Activated CD4-positive, alpha-beta T cell treated with anti-CD3 and anti-CD28 coated beads, Interleukin-2, amount 50 U/mL, for 48 hours (primary cell): ENCODE data around the gene PHPT1.
"Not testable (repeated sequence)": the region's sequence is repeated elsewhere in the genome, so short reads cannot be mapped to it uniquely, and the experiment has no call there.

Source experiments
- DNase-seq, 2 experiments: peaks; one replicate each; pipeline ENCODE4 v3.0.0-alpha.2; 2020

The PHPT1 gene

DNA sequence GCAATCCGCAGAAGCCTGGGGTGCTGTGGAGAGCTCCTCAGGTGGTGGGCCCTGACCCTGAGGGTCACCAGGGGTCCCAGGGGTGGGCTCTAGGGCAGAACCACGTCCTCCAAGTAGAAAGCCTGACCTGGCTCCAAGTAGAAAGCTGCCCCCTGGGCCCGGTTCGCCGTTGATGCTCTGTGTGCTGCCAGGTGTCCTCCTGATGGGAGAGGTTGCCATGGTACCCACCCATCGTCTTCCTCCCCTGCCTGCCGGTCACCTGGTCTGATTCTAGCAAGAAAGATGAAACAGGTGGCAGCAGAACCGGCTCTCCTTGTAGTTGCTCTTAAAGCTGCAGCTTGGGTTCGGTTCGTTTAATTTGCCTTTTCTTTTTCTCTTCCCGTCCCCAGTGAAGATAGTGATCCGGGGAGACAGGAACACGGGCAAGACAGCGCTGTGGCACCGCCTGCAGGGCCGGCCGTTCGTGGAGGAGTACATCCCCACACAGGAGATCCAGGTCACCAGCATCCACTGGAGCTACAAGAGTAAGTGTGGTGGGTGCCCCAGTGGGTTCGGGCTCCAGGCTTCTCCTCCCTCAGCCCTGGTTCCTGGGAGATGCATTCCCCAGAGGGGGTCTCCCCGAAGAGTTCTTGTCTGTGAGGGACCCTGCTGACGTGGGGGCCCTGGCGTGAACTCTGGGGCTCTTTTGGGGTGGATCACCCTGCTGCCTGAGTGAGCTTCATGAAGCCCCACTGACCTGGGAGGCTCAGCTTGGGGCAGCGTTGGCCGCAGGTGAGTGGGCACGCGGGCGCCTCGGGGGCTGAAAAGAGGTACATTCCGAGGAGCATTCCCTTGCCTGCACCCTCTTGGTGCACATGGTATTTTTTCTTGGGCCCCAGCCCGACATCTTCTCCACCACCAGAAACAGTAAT, 25.8 kb upstream of the PHPT1 start:
- no peak for DNase-seq

- no peak for DNase-seq
Measured at GRCh38 chr9:136824496-136825225, 24.5 kb upstream of the PHPT1 start.

DNA sequence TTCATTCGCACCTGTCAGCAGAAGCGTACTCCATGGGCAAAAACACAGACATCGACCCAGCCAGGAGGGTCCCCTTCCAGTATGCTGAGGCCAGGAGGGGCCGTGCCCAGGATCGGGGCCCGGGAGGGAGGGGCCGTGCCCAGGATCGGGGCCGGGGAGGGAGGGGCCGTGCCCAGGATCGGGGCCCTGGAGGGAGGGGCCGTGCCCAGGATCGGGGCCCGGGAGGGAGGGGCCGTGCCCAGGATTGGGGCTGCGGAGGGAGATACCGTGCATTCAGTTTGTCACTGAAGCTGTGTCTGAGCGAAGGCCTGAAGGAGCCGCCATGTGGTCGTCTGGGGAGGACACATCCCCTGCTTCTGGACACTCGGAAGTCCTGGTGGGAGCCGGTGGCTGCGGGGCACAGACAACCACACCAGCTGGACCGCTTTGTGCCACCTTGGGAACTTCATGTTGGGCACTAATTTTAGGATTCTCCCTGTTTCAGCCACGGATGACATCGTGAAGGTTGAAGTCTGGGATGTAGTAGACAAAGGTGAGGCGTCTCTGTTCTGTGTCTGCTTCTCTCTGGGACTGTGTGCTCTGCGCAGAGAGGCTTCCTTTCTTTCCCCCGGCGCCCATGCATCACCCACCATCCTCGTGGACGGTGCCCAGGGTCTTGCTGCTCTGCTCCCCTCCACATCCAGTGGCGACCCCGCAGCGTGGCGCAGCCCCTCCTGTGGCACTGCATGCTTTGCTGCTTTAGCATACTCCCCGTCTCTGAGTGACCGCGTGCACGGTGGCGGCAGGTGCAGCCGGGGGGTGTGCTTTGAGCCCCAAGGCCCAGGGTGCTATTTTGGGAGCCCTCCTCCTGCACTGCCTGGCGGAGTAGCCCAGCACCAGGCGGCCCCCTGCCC, 23.7 kb upstream of the PHPT1 start:
- DNase-seq: no peak

DNA sequence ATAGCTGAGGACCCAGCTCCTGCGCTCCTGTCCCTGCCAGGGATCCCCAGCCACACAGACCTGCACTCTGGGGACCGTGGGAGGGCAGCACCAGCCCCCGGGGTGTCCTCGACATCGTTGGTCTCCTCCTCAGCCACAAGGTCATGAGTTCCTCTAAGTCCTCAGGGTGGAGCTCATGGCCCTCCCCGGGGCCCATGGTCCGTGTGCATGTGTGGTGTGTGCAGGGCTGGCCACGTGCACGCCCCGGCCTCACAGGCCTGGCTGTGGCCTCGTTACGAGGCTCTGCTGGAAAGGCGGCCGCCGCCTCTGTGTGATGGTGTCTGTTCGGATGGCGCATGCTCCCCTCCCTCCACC, 23.0 kb upstream of the PHPT1 start:
- DNase-seq: no peak

DNA sequence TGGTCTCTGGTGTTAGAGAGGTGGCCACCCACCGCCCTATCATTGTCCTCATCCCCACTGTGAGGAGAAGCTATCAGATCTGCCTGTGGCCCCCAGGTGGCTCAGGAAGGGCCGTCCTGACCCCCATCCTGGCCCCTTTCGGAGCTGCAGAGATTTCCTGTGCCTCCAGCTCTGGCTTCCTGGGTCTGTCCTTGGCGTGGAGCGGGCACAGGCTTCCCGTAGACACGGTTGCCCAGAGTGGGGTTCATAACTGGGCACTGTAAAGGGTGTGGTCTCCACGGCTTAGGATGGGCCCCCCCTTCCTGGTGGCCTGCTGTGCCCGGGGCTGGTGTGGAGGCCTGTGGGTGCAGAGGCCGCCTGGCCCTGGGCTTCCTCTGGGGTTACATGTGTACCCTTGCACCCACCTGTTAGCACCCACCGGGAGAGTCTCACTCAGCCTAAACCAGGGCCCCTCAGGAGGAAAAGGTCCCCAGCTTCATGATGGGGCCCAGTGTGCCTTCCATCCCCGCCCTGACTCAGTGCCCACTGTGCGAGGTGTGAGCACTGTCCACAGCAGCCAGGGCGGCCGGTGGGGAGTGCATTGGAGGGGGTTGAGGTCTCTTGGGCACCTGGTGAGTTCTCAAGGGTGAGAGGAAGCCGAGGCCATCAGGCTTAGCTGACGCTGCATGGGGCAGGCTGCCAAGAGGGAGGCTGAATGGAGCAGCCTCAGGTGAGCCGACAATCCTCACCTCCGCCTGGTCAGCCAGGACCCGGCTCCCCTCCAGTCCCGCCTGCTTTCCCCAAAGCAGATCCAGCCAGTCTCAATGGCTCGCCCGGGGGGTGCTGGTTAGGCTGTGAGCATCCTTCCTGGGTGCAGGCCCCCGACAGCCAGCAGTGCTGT, 22.3 kb upstream of the PHPT1 start:
- DNase-seq: no peak

- no peak for DNase-seq
Measured at GRCh38 chr9:136827794-136828473, 21.3 kb upstream of the PHPT1 start.

GRCh38 chr9:136828474-136829140, 20.6 kb upstream of the PHPT1 start:
- DNase-seq: no peak

GRCh38 chr9:136829412-136829811, 19.8 kb upstream of the PHPT1 start:
- no peak for DNase-seq

DNA sequence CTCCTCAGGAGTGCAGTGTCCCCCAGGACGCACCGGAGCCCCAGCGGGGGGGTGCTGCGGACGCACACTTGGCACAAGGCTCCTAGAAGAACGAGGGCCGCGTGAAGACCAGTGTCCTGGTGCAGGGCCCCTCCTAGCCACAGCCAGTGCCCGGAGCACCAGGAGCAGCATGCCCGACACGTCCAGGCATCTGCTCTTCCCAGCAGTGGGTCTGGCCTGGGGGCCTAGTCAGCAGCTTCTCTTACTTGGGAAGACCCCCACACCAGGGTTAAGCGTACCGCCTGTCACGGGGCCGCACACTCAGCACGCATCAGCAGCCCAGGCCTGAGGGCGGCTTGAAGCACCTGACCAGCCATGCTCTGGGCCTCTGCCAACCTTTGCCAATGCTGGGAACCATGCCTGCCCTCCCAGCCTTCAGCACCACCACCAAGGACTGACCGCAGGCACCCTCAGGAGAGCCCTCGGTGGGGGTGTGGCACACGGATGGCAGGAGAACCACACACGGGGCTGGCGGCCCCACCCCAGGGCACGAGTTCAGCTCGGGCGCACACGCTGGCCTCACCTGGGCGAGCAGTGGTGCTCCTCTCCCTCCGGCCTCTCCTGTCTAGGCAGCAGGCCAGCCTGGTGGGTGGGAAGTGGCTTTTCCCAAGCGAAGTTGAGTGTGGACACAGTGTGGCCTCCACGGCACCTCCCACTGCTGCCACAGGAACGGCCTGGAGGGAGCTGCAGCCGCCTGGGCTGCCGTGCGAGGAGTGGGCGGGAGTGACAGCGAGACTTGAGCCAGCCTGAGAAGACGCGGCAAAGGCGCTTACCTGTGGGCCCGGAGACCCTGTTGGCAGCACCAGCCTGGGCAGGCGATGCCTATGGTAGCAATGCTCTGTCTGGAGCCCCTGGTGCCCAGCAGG, 19.0 kb upstream of the PHPT1 start:
- DNase-seq: no peak

DNA sequence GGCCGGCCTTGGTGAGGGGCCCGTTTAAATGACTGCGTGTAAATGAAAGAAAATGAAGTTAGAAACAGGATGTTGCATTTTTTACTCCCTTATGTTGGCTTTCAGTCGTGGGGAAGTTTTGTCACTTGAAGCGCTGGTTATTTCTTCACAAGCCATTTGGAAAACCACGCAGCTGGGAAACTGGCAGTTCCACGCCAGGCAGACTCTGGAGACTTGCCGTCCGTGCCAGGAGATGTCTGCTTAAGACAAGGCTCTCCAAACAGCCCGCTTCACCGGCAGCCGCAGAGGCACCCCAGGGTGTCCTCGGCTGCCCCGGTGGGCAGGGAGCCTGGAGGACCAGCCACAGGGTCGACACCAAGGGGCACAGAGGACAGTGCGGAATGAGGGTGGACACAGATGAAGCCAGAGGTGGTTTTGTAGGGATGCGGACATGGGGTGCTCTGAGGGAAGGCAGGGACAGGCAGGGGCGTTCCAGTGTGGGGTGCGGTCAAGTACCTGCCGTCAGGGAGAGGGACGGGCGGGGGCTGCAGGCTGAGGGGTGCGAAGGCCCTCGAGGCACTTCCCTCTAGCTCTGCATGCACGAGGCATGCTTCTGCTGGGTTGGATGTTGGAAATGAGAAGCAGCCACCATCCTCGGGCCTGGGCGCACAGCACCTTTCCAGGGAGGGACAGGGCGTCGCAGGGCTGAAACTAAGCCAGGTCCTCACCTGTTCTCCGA, 18.0 kb upstream of the PHPT1 start:
- no peak for DNase-seq

DNA sequence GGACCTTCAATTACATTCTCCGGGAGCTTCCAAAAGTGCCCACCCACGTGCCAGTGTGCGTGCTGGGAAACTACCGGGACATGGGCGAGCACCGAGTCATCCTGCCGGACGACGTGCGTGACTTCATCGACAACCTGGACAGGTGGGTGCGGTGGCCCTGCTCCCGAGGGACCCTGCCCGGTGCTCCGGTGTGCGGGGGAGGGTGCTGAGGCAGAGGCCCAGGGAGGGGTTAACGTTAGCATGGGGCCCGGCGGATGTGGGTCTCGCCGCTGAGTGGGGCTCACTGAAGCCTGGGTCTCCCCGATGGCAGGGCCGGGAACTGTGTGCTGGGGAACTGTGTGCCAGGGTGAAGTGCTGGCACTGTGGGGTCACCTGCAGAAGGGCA, 17.5 kb upstream of the PHPT1 start:
- DNase-seq: no peak

DNA sequence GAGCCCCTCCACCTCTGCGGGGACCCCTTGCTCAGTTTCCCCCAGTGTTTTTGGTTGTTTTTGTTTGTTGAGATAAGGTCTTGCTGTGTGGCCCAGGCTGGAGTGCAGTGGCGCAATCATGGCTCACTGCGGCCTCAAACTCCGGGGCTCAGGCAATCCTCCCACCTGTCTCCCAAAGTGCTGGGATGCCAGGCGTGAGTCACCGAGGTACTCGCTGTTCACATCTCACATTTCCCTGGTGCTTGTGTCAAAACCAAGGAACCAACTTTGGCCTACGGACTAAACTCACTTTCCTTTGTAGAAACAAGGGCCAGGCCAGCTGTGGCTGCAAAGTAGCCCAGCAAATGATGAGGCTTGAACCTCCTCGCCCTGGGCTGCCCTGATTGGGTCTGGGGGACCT, 16.6 kb upstream of the PHPT1 start:
- no peak for DNase-seq

DNA sequence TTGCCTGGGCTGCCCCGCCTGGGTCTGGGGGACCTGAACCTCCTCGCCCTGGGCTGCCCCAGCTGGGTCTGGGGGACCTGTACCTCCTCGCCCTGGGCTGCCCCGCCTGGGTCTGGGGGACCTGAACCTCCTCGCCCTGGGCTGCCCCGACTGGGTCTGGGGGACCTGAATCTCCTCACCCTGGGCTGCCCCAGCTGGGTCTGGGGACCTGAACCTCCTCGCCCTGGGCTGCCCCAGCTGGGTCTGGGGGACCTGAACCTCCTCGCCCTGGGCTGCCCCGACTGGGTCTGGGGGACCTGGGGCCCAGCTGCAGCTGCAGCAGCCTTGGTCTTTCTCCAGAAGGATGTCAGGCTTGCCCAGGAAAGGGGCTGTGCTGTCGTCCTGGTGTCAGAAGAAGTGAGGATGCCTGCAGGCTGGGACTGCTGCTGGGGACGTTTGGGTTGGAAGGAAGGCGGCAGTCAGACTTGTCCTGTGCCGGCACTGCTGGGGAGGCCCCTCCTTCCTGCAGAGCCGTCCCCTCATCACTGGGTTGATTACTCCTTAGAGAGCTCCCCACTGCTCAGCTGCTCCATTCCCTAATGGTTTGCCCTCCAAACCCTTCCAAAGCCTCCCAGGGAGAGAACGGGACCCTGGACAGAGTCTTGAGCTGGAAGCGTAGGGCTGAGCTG, 15.7 kb upstream of the PHPT1 start:
- not testable (repeated sequence) for DNase-seq

GRCh38 chr9:136835162-136835931, 13.9 kb upstream of the PHPT1 start:
- DNase-seq: no peak

DNA sequence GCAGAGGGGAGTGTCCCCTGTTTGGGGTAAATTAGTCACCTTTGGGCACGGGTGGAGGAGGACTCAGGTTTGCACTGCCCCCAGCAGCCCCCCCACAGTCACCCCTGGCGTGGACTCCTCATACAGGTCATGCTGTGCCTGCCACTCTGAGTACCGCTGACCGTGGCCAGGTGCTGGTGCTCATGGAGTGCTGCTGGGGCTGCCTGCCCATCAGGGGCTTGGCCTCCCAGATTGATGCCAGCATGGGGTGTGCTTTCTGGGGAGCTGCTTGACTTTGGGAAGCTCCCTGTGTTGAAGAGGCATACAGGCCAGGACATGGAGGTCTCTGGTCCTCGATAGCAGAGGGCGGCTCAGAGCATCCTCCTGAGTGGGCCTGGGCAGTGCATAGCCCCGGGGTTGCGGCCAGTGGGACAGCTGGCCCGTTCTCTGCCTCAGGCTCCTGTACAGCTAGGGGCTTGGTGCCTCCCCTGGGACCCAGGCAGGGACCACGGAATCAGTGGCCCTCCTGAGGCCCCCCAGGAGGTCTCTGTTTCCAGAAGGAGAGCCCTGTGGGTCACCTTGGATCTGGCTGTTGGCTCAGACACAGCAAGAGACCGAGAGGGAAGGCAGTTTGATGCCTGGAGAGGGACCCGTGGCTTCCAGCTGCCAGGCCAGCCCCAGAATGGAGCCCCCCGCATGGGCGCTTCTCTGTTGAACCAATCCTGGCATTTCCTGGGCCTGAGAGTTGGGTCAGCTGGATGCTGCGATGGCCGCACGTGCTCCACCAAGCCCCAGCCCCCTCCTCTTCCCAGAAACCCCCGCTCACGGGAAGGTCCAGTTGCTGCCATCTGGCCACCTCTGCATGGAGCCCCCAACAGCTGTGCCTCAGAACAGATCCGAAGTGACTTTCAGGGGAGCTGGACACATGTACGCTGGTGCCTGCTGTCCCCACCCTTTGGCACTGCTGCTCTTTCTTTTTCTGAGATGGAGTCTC, 13.0 kb upstream of the PHPT1 start:
- DNase-seq: no peak

- no peak for DNase-seq
Measured at GRCh38 chr9:136837146-136837855, 11.9 kb upstream of the PHPT1 start.
